Posterior cingulate gyrus (tissue), 11 donors: ENCODE measurements around the gene MXD3.
"Not testable (repeated sequence)": the region's sequence is repeated elsewhere in the genome, so short reads cannot be mapped to it uniquely, and the experiment has no call there.

Experiments used
- DNase-seq, 10 donors: peaks; one replicate each; pipeline versions ENCODE4 v3.0.0 to v3.0.0-alpha.2; 2020 to 2021; ENCODE audit warnings: mixed read lengths in 3 of 10
- intact Hi-C: fragments of 100-400 bp; cut with DNase I; formaldehyde crosslinking; loops from one replicate; pipeline ENCODE4 v1.15.1; 2023

MXD3 gene

DNA sequence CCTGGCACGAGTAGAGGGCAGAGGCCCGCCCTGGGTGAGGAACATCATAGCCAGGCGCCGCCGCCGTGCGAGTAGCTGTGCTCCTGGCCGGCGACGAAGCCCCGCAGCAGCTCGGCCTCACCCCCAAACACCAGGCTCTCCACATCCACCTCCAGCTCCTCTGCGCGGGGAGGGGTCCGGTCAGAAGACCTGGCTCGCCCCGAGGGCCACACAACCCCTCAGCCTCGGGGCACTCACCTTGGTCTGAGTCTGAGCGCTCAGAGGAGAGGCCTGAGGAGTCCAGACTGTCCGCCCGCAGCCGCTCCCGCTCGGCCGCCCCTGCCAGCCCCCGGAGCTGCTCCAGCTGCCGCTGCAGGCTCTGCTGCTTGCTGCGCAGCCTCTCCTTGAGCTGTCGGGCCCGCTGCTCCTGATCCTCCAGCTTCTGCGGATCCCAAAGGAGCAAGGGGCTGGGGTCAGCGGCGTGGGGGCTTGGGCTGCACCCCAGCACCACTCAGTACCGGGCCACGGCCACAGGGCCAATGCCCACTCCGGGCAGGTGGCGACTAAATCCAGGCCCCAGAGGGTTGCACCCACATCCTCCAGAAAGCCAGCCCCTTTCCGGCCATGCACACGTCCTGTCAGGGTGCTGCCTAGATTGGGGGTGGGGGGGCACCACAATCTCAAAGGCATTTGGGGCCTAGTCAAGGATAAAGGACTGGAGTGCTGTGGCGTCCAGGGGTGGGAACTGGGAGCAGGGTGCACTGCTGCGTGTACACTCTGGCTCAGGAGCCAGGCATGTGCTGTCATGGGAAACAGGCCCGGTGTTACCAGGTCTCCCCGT, 3.9 kb downstream of the MXD3 start:
- peak in 2 of 10 donors; percentile 31 to 82 for DNase-seq
- intact Hi-C loops: no loop called here

DNA sequence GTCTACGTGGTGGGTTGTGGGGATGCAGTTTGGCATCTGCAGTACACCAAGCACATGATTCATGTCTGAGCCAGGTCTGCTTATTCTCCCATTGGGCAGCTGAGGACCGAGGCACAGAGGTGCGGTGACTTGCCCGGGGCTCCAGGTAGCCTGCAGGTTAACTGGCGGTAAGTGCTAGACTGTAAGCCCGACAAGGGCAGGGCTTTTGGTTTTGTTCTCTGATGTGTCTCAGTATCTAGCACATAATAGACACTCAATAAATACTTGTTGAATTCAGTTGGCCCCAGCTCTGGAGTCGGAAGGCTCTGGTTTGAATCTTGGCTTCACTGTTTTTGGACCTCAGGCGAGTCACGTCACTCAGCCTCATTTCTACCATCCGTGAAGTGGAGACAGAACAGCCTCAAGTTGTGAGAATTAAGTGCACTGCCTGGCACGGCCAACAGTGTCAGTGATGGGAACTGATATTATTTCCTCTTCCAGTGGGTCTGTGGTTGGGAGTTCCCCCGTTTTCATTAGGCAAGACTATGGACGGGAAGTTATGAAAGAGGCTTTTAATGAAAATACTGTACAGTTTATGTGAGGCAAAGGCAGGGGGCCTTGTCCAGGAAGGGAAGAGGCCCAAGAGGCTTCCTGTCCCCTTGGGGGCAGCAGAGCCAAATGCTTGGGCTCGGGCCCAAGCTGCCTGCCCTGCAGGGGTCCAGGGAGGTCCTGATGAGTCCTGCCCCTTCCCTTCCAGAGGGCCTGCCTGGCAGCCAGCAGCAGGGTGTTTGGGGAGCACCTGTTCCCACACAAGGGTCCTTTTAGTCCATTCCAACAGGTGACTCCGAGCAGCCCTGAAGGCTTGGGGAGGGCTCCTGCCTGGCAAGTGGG, 4.8 kb downstream of the MXD3 start:
- DNase-seq: peak in 2 of 10 donors; percentile 2 to 76
- intact Hi-C loops: no loop called here

DNA sequence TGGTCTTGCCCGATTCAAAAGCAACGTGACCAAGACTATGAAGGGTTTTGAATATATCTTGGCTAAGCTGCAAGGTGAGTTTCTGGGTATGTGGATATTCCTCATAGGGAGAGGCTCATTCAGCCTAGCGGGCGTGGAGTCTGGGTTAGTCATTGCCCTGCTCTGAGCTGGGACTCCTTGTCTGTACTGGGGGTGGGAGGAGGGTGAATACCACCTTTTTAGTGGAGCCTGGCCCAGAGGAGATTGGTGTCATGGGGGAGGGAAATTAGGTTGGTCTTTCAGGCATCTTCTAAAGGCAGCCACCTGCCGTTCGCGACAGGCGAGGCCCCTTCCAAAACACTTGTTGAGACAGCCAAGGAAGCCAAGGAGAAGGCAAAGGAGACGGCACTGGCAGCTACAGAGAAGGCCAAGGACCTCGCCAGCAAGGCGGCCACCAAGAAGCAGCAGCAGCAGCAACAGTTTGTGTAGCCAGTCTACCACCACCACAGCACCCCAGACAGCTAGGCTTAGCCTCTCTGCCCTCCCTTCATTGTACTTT, 5.5 kb downstream of the MXD3 start:
- intact Hi-C loops, DNase-seq: not testable (repeated sequence)

DNA sequence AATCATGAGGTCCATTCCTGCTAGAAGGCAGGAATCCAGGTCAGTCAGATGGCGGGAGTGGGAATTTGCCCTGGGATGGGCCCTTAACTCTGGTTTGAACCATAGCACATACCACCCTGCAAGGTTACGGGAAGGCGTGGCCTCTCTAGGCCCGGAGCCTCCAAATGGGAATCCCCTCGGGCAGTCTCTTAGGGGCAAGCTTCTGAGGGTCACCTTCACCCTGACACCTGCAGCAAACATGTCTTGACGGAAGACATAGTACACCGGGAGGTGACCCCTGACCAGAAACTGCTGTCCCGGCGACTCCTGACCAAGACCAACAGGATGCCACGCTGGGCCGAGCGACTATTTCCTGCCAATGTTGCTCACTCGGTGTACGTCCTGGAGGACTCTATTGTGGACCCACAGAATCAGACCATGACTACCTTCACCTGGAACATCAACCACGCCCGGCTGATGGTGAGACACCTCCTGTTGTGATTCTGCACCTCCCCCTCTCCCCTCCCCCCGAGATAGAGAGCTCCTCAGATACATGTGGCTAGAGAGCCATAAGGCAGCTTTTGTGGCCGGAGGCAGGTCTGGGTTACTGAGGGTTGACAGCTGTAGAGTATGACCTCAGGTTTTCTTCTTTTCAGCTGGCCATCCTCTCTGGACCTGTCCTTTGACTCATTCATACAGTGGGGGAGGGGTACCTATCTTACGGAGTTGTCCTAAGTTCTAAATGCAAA, 7.1 kb downstream of the MXD3 start:
- intact Hi-C loops: loop anchor here (5.0 kb wide), 3 partner anchors 48 to 642 kb away; partner anchors contain the start of genes LMAN2 and NSD1
- DNase-seq: no peak

DNA sequence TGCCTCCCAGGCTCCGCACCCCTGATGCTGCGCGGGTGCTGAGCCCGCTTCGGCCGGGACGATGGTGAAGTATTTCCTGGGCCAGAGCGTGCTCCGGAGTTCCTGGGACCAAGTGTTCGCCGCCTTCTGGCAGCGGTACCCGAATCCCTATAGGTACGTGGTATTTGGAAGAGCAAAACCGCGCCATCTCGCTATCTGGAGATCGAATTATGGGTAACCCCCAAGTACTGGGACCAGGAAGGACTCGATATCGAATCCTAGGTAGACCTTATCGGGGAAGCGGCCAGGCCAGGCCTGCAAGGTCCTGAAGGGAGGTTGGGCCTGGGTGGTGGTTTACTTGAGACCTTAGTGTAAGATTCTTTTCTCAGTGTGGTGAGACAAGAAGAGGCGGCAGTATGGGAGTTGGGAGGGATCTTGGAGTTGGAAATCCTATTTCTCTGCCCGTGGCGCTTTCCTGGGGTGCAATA, 7.7 kb downstream of the MXD3 start:
- intact Hi-C loops: loop anchor here (2.0 to 5.0 kb wide), 4 partner anchors 48 to 642 kb away; partner anchors contain the start of genes LMAN2 and NSD1
- no peak for DNase-seq

DNA sequence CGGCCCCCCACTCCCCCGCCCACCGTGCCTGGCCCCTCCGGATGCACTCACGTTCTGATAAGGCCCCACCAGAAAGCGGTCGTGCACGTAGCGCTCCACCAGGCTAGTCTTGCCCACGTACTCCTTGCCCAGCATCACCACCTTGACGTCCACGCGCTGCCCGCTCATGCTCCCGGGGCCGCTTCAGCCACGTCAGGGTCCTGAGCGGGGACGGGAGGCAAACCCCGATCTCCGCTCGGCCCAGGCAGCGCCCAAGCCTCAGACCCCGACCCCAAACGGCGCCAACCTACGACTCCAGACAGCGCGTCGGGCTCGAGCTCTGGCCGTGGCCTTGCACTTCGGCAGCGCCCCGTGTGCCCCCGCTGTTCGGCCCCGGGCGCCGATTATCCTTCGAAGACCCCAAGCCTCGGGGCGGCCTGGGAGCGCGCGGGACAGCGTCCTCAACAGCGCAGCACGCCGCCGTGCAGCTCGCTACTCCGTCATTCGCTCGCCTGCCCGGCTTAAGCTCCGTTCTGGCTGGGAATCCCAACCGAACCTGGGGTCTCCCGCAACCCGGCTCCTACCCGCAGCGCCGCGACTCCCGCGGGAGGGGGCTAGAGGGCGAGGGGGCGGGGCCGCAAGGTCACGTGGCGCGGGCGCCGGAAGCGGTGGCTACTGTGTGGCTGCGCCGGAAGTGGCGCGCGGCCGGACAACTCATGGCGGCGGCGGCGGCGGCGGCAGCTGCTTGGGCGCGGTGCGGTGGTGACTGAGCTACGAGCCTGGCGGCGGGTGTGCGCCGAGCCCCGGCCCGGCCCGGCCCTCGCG, 8.4 kb downstream of the MXD3 start, which contains the start of the genes PRELID1 and RAB24:
PRELID1 (plus strand) TSS at position 679 of the 804 bp plus-strand sequence. CDS start 187 bp downstream, outside the sequence.
RAB24 (minus strand) TSS at position 599 of the 804 bp plus-strand sequence; CDS start at position 168, 431 bp downstream.
- intact Hi-C loops: loop anchor here (2.0 to 5.0 kb wide), 4 partner anchors 49 to 641 kb away; partner anchors contain the start of genes LMAN2 and NSD1

GRCh38 chr5:177302354-177303110, 9.2 kb downstream of the MXD3 start:
- intact Hi-C loops: loop anchor here (2.0 to 5.0 kb wide), 4 partner anchors 50 to 640 kb away; partner anchors contain the start of genes LMAN2 and NSD1

More for the DNA sequence above, 8.4 kb downstream of the MXD3 start, which contains the start of the genes PRELID1 and RAB24:
- peak; percentile 81 to 99 (median 89) for DNase-seq

GRCh38 chr5:177301503-177302165, 10.1 kb downstream of the MXD3 start:
- no peak for DNase-seq

More at GRCh38 chr5:177302354-177303110, 9.2 kb downstream of the MXD3 start:
- peak in 1 of 10 donors; percentile 14 for DNase-seq

DNA sequence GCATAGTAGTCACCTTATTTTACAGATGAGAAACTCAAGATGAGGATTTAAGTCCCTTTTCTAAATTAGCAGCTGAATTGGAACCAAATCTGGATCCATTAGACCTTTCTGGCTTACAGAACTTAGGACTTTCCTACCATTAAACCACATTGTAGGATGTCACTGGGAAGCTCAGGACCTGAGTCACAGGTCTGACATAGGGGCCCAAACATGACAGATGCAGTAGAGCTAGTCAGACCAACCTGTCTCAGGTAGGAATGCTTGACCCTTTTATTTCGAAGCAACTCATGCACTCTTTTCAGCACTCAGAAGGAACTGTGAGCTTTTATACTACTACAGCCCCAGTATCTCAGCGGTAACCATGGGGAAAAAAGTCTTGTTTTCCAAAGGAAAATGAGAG, 10.7 kb downstream of the MXD3 start:
- no peak for DNase-seq
- intact Hi-C loops: loop anchor here (5.0 kb wide), 3 partner anchors 51 to 639 kb away; partner anchors contain the start of genes LMAN2 and NSD1

More at GRCh38 chr5:177301503-177302165, 10.1 kb downstream of the MXD3 start:
- intact Hi-C loops: loop anchor here (2.0 to 5.0 kb wide), 4 partner anchors 51 to 639 kb away; partner anchors contain the start of genes LMAN2 and NSD1

GRCh38 chr5:177300236-177300880, 11.3 kb downstream of the MXD3 start:
- intact Hi-C loops: loop anchor here (5.0 kb wide), 3 partner anchors 52 to 638 kb away; partner anchors contain the start of genes LMAN2 and NSD1
- peak in 3 of 10 donors; percentile 28 to 81 (median 78) for DNase-seq

GRCh38 chr5:177299697-177300096, 12.0 kb downstream of the MXD3 start:
- intact Hi-C loops: loop anchor here (5.0 kb wide), 3 partner anchors 53 to 637 kb away; partner anchors contain the start of genes LMAN2 and NSD1
- peak in 1 of 10 donors; percentile 61 for DNase-seq

- intact Hi-C loops: no loop called here
These were observed 13.8 kb downstream of the MXD3 start for GRCh38 chr5:177297922-177298321.

DNA sequence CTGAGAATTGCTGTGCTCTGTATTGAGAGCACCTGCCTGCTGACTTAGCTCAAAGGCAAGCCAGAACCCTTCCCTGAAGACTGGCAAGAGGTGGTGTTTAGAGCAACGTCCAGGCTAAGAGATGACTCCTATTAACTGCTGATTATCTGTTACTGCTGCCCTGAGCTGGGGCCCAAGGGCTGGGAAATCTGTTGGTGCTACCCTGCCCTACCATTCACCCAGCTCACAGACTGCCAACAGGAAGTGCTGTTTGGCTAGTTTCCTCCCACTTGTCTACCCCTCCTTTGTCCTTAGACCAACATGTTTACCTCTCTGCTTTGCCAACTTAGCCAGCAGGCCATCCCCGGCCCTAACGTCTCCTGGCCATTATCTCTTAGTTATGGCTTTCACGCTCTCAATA, 15.1 kb downstream of the MXD3 start:
- intact Hi-C loops: no loop called here
- DNase-seq: no peak

More at GRCh38 chr5:177297922-177298321, 13.8 kb downstream of the MXD3 start:
- no peak for DNase-seq

DNA sequence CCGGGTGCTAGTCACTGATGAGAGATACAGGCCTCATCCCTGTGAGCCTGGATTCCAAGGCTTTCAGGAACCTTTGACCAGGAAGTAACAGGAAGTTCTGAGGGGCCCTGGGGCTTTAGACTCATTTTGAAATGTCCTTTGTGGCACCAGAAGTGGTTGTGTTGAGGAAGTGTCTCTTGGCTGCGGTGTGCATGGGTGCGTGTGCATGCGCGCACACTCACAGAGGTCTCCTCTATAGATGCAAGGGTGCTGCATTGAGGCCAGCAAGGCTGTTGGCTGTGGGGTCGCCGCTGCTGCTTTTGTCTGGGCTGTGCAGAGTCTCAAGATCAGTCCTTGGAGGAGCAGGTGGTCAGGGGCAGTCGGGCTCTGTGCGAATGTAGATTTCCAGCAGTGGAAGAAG, 15.8 kb downstream of the MXD3 start:
- intact Hi-C loops: no loop called here
- DNase-seq: peak in 1 of 10 donors; percentile 77

DNA sequence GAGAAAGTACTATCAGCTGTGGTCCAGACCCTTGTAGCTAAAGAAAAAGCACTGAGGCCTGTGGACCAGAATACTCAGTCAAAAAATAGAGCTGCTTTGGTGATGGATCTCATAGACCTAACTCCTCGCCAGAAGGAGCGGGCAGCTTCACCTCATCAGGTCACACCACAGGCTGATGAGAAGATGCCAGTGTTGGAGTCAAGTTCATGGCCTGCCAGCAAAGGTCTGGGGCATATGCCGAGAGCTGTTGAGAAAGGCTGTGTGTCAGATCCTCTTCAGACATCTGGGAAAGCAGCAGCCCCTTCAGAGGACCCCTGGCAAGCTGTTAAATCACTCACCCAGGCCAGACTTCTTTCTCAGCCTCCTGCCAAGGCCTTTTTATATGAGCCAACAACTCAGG, 17.1 kb downstream of the MXD3 start:
- DNase-seq: no peak
- intact Hi-C loops: no loop called here
